Neural cell (in vitro differentiated cells): Measurements from ENCODE around the gene SPCS3.

Experiments
- EZH2 ChIP-seq: fragments of 200-600, 300-800 bp; shearing (Covaris generic), sonication (generic); IDR thresholded peaks from 2 replicates; pipeline ENCODE4 v1.6.1; 2014; ENCODE audit warnings: antibody characterized with exemption, low read length, borderline replicate concordance, mild to moderate bottlenecking; ENCODE audit not compliant: insufficient read depth, poor library complexity, severe bottlenecking
- POLR2AphosphoS5 ChIP-seq: IDR thresholded peaks from 2 replicates; pipeline ENCODE4 v1.6.1; 2012
- SMC3 ChIP-seq: fragments of 450-650 bp; conservative IDR thresholded peaks from 2 replicates; pipeline ENCODE4 v1.6.1; 2014; ENCODE audit warnings: antibody characterized with exemption, mild to moderate bottlenecking, moderate library complexity; ENCODE audit not compliant: poor library complexity
- TAF1 ChIP-seq: IDR thresholded peaks from 2 replicates; pipeline ENCODE4 v1.6.1; 2012; ENCODE audit warnings: low read depth
- TF ChIP-seq, protein P1 (sequence below): fragments of 450-650 bp; IDR thresholded peaks from 2 replicates; pipeline ENCODE4 v1.5.1; 2014; ENCODE audit warnings: antibody characterized with exemption, mild to moderate bottlenecking, moderate library complexity; ENCODE audit not compliant: poor library complexity, severe bottlenecking

DNA sequence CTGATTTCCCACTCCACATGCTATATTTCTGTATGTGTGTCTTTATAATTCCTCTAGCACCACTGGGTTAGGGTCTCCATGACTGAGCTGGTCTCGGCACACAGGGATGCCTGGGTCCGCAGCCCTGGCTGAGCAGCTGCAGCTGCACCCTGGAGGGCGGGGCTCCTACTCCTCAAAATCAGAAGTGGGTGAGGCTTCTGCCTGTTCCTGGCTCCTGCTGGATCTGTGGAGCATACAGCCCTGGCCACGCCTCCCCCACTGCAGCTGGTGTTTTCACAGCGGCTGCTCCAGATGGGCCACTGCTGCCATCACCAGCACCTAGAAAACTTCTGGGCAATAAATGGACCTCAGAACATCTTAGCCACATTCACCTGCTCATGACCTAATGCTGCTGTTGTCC, 30.9 kb downstream of the SPCS3 start:
- TF ChIP-seq, protein P1, sequence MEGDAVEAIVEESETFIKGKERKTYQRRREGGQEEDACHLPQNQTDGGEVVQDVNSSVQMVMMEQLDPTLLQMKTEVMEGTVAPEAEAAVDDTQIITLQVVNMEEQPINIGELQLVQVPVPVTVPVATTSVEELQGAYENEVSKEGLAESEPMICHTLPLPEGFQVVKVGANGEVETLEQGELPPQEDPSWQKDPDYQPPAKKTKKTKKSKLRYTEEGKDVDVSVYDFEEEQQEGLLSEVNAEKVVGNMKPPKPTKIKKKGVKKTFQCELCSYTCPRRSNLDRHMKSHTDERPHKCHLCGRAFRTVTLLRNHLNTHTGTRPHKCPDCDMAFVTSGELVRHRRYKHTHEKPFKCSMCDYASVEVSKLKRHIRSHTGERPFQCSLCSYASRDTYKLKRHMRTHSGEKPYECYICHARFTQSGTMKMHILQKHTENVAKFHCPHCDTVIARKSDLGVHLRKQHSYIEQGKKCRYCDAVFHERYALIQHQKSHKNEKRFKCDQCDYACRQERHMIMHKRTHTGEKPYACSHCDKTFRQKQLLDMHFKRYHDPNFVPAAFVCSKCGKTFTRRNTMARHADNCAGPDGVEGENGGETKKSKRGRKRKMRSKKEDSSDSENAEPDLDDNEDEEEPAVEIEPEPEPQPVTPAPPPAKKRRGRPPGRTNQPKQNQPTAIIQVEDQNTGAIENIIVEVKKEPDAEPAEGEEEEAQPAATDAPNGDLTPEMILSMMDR = no peak
- no peak for TF ChIP-seq EZH2
- TF ChIP-seq POLR2AphosphoS5 = no peak
- TF ChIP-seq TAF1 = no peak
- no peak for TF ChIP-seq SMC3
